ENCODE measurements around the gene OR10K2.

Gene OR10K2

GRCh38 chr1:158371188-158371953 lies 54.7 kb downstream of the OR10K2 start:
- DNase-seq (ENCODE audit: low read depth) = no peak
